Activated B cell treated with CpG ODN at 0.5 μM for 24 hours (primary cell): ENCODE results near the gene ESPNL. TPM values are rescaled to one million over a fixed set of nuclear protein-coding genes. Genes with fewer than 3 reads are reported as not detected.
"Not testable (repeated sequence)": the region's sequence is repeated elsewhere in the genome, so short reads cannot be mapped to it uniquely, and the experiment has no call there.

Experiments
- ATAC-seq: fragments of 200-7000 bp; cut with Tn5 transposase; one replicate; pipeline ENCODE4 v1.10.0; 2021; ENCODE audit warnings: low read depth, mild to moderate bottlenecking, moderate library complexity
- CTCF ChIA-PET: fragments of 350-600 bp; sonication (Branson Sonifier 250); formaldehyde crosslinking; loops from one replicate; lab custom pipeline; 2021; ENCODE audit warnings: antibody characterized with exemption; lab: Charles Lee
- POLR2A ChIA-PET: fragments of 350-600 bp; sonication (Branson Sonifier 250); formaldehyde crosslinking; loops from one replicate; lab custom pipeline; 2021; ENCODE audit warnings: antibody characterized with exemption; lab: Charles Lee
- DNase-seq: peaks from one replicate; pipeline ENCODE4 v3.0.0; 2022
- H3K27ac Mint-ChIP-seq: one replicate; pipeline ENCODE4 v1.8.0; 2020; ENCODE audit warnings: mixed read lengths
- H3K27me3 Mint-ChIP-seq: one replicate; pipeline ENCODE4 v1.8.0; 2021; ENCODE audit warnings: mixed read lengths
- H3K36me3 Mint-ChIP-seq: one replicate; pipeline ENCODE4 v1.8.0; 2021; ENCODE audit warnings: low read depth, mixed read lengths
- H3K4me1 Mint-ChIP-seq: one replicate; pipeline ENCODE4 v1.8.0; 2021; ENCODE audit warnings: mixed read lengths
- H3K4me3 Mint-ChIP-seq: one replicate; pipeline ENCODE4 v1.8.0; 2020; ENCODE audit warnings: mild to moderate bottlenecking, mixed read lengths
- H3K9me3 Mint-ChIP-seq: one replicate; pipeline ENCODE4 v1.8.0; 2020; ENCODE audit warnings: mixed read lengths
- intact Hi-C: fragments of 100-400 bp; cut with micrococcal nuclease; formaldehyde crosslinking; loops from one replicate; pipeline ENCODE4 v1.15.1; 2024
- total RNA-seq: library from RNA; stranded (reverse); gene quantifications from 2 replicates; pipeline ENCODE4 v1.2.3, GENCODE V29; 2022
- TF ChIP-seq, protein P1 (sequence below): fragments of 200-600 bp; IDR thresholded peaks from one replicate; pipeline ENCODE4 v1.8.0; 2022; ENCODE audit warnings: antibody characterized with exemption, mild to moderate bottlenecking

Gene ESPNL
- total RNA-seq, 1 donor from 2014 or later, result 0.42 TPM

- intact Hi-C loops, result loop anchor here (5.0 to 10.0 kb wide), 2 partner anchors 142 to 170 kb away; no protein-coding TSS in a partner anchor
- POLR2A ChIA-PET, result no interaction called here
- H3K36me3 Mint-ChIP-seq, result peaks cover 44% of the 10 kb centered on the region
- no peak for ATAC-seq
- no peak overlapping the region for H3K27ac Mint-ChIP-seq
- no peaks in the 10 kb centered on the region for H3K27me3 Mint-ChIP-seq
- TF ChIP-seq, protein P1, sequence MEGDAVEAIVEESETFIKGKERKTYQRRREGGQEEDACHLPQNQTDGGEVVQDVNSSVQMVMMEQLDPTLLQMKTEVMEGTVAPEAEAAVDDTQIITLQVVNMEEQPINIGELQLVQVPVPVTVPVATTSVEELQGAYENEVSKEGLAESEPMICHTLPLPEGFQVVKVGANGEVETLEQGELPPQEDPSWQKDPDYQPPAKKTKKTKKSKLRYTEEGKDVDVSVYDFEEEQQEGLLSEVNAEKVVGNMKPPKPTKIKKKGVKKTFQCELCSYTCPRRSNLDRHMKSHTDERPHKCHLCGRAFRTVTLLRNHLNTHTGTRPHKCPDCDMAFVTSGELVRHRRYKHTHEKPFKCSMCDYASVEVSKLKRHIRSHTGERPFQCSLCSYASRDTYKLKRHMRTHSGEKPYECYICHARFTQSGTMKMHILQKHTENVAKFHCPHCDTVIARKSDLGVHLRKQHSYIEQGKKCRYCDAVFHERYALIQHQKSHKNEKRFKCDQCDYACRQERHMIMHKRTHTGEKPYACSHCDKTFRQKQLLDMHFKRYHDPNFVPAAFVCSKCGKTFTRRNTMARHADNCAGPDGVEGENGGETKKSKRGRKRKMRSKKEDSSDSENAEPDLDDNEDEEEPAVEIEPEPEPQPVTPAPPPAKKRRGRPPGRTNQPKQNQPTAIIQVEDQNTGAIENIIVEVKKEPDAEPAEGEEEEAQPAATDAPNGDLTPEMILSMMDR, result no peak
- no peaks in the 10 kb centered on the region for H3K9me3 Mint-ChIP-seq
- no peak for DNase-seq
- H3K4me1 Mint-ChIP-seq, result peaks cover 18% of the 10 kb centered on the region
- no peak overlapping the region for H3K4me3 Mint-ChIP-seq
- CTCF ChIA-PET, result no interaction called here
These were observed 35.8 kb upstream of the ESPNL start for GRCh38 chr2:238064376-238064775.

- Mint-ChIP-seq H3K36me3 (peaks cover 50% of the 10 kb centered on the region), H3K27ac (no peak overlapping the region), H3K4me3 (no peak overlapping the region), H3K27me3 (no peaks in the 10 kb centered on the region), H3K9me3 (no peaks in the 10 kb centered on the region), H3K4me1 (peaks cover 10% of the 10 kb centered on the region)
- no peak for ATAC-seq
- POLR2A ChIA-PET, result no interaction called here
- TF ChIP-seq, protein P1, result no peak
- intact Hi-C loops, result loop anchor here (10.0 kb wide), 1 partner anchor 170 kb away; no protein-coding TSS in a partner anchor
- no peak for DNase-seq
- CTCF ChIA-PET, result no interaction called here
These were observed 34.9 kb upstream of the ESPNL start for GRCh38 chr2:238065071-238065846.

DNA sequence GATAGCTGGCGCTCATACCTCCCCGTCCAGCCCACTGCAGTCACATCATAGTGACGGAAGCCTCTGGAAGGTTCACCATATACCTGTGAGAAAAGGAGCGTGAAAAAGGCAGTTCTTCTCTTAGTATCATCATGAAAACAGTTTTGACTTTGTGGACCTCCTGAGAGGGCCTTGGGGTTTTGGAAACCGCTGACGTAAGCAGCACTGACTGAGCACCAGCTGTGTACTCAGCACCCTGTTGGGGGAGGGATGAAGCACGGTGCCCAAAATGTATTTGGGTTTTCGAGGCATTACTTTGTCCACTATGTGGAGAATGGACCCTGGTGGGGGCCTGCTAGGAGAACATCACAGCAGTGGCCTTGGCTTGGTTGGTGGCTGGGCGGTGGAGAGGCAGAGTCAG, 33.9 kb upstream of the ESPNL start:
- CTCF ChIA-PET, result no interaction called here
- TF ChIP-seq, protein P1, result no peak
- no peaks in the 10 kb centered on the region for H3K9me3 Mint-ChIP-seq
- H3K27me3 Mint-ChIP-seq, result no peaks in the 10 kb centered on the region
- no peak for ATAC-seq
- intact Hi-C loops, result loop anchor here (10.0 kb wide), 1 partner anchor 171 kb away; no protein-coding TSS in a partner anchor
- H3K4me1 Mint-ChIP-seq, result peaks cover 9% of the 10 kb centered on the region
- DNase-seq, result no peak
- H3K27ac Mint-ChIP-seq, result no peak overlapping the region
- POLR2A ChIA-PET, result no interaction called here
- no peak overlapping the region for H3K4me3 Mint-ChIP-seq
- H3K36me3 Mint-ChIP-seq, result peaks cover 53% of the 10 kb centered on the region

GRCh38 chr2:238066718-238067117, 33.4 kb upstream of the ESPNL start:
- intact Hi-C loops, result loop anchor here (10.0 kb wide), 1 partner anchor 172 kb away; no protein-coding TSS in a partner anchor
- not testable (repeated sequence) for ATAC-seq
- peaks cover 56% of the 10 kb centered on the region for H3K36me3 Mint-ChIP-seq

DNA sequence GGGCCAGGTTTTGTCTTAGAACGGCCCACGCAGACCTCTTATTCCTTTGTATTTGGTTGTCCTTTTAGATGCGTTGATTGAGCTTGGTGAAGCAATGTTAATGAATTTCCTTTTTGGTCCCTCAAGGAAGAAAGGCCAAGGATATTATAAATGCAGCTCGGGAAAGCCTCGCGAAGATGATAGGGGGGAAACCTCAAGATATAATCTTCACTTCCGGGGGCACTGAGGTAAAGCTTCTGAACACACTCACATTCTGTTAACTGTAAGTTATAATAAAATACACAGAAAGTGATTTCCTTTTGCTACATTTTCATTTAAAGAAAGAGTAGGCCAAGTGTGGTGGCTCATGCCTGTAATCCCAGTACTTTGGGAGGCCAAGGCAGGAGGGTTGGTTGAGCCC, 32.2 kb upstream of the ESPNL start:
- TF ChIP-seq, protein P1, result no peak
- Mint-ChIP-seq H3K27me3 (no peaks in the 10 kb centered on the region), H3K4me1 (no peaks in the 10 kb centered on the region), H3K4me3 (no peak overlapping the region), H3K9me3 (peaks cover 5% of the 10 kb centered on the region), H3K36me3 (peaks cover 68% of the 10 kb centered on the region), H3K27ac (no peak overlapping the region)
- ATAC-seq, result no peak
- intact Hi-C loops, result loop anchor here (10.0 kb wide), 1 partner anchor 173 kb away; no protein-coding TSS in a partner anchor
- ChIA-PET CTCF (no interaction called here), POLR2A (no interaction called here)
- no peak for DNase-seq

More at GRCh38 chr2:238066718-238067117, 33.4 kb upstream of the ESPNL start:
- DNase-seq, H3K27me3 Mint-ChIP-seq, H3K4me1 Mint-ChIP-seq, CTCF ChIA-PET, POLR2A ChIA-PET, H3K4me3 Mint-ChIP-seq, H3K27ac Mint-ChIP-seq, H3K9me3 Mint-ChIP-seq: not testable (repeated sequence)
